GM21576 (cell line): Measurements from ENCODE around the gene ZNF469.

ENCODE experiments used
- ATAC-seq: cut with Tn5 transposase; IDR thresholded peaks from one replicate; pipeline ENCODE4 v1.9.1; 2021; ENCODE audit warnings: mild to moderate bottlenecking, moderate library complexity; ENCODE audit not compliant: unreplicated experiment

ZNF469 gene

DNA sequence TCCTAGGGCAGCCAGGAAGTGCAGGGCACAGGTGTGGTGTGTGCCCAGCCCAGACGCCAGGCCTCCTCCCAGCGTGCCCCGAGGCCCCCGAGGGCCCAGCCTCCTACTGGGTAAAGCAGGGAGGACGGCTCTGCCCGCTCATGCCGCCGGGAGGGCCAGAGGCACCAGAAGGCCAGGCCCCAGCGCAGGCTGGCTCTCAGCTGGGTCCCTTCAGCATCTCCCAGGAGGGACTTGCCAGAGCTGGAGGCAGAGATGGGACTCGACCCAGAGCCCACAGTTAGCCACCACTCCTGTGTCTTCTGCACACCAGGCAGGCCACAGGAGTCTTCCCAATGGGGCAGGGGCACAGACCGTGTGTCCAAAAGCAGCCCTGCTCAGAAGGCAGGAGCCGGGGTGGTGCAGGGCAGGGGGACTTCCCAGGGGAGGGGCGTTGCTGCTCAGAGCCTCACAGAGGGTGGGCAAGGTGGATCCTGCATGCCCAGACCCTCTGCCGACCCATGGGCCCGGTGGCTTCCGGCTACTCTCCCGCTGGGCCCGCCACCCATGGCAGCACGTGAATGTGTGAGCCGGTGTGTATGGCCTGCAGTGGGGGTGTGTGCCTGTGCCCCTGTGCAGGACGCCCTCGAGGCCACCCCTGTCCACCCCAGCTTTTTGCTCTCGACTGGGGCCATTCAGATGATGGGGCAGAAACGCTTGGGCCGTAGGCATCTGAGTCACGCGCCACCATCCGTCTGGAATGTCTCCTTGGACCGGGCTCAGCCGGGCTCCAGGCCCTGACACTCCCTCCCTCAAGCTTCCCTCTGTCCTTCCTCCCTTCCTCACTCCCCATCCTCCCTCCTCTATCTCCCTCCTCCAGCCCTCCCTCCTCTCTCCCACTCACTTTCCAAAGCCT is 5.7 kb upstream of the ZNF469 start:
- no peak for ATAC-seq

DNA sequence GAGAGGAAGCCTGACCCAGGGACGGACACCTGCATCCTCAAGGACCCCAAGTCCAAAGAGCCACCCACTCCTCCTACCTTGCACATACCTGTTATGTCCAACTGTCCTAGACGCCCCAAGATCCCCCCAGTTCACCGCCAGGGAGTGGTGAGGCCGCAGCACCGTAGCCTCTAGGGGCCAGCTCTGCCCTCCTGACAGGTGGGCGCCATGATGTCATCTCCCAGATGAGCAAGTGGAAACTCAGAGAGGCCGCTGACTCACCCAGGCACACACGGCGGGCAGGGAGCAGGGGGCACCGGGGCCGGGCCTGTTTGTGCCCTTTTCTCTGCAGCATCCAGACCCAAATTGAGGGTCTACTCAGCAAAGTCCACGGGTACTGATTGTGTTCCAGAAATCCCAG is 4.8 kb upstream of the ZNF469 start:
- no peak for ATAC-seq

- no peak for ATAC-seq
These were observed 4.4 kb upstream of the ZNF469 start for GRCh38 chr16:88378401-88378800.

GRCh38 chr16:88378836-88379693 is 3.7 kb upstream of the ZNF469 start:
- ATAC-seq: no peak

DNA sequence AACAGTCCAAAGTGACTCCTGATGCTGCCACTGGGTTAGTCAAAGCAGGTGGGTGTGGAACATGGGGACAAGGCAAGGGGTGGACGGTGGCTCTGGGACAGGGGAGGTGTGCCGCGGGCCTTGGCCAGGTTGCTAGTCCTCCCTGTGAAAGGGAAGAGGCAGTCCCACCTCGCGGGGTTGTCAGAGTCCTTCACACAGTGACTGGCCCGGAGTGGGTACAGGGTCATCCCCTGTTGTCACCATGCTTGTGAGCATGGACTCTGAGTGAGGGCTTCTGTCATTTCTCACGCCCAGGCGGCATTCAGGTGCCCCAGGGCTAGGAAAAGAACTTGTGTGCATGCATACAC is 3.1 kb upstream of the ZNF469 start:
- no peak for ATAC-seq

DNA sequence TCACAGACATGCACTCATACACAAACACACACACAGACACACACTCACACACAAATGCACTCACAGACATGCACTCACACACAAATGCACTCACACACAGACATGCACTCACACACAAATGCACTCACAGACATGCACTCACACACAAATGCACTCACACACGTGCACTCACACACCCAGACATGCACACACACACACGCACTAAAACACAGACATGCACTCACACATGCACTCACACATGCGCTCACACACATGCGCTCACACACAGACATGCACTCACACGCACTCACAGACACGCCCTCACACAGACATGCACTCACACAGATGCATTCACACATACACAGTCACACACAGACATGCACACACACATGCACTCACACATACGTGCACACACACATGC is 2.7 kb upstream of the ZNF469 start:
- ATAC-seq: no peak

DNA sequence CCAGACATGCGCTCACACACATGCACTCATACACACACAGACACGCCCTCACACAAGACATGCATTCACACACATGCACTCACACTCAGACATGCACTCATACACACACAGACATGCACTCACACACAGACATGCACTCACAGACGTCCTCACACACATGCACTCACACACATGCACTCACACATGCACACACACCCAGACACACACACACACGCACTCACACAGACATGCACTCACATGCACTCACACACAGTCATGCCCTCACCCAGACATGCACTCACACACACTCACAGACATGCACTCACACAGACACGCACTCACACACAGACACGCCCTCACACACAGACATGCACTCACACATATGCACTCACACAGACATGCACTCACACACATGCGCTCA is 2.1 kb upstream of the ZNF469 start:
- ATAC-seq: no peak

DNA sequence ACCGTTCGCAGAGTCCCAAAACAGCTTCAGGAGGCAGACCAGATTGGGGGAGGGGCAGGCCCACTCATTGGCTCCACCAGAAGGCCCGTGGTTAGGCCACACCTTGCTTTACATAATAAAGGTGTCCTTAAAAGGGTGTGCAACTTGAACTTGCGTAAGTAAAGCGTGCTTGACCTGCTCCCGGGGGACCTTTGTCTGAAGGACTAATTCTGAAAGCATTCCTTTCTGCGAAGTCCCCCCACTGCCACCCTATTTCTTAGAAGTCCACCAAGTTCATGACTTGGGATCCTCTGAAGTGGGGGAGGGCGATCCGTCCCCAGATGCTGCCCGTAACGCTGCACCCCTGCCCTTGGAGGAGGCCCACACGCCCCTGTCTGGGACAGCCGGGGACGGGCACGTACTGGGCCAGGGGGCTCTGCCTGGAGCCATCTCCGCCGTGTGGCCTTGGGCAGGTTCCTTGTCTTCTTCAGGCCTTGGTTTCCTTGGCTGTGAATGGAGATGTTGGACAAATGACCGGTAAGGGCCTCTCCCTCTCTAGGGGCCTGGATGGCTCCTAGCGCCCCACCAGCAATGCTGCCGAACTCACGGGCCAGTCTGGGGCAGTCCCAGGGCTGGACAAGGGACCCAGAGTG is 823 bp upstream of the ZNF469 start:
- ATAC-seq: no peak

- no peak for ATAC-seq
These were observed 852 bp downstream of the ZNF469 start for GRCh38 chr16:88383401-88384221.

DNA sequence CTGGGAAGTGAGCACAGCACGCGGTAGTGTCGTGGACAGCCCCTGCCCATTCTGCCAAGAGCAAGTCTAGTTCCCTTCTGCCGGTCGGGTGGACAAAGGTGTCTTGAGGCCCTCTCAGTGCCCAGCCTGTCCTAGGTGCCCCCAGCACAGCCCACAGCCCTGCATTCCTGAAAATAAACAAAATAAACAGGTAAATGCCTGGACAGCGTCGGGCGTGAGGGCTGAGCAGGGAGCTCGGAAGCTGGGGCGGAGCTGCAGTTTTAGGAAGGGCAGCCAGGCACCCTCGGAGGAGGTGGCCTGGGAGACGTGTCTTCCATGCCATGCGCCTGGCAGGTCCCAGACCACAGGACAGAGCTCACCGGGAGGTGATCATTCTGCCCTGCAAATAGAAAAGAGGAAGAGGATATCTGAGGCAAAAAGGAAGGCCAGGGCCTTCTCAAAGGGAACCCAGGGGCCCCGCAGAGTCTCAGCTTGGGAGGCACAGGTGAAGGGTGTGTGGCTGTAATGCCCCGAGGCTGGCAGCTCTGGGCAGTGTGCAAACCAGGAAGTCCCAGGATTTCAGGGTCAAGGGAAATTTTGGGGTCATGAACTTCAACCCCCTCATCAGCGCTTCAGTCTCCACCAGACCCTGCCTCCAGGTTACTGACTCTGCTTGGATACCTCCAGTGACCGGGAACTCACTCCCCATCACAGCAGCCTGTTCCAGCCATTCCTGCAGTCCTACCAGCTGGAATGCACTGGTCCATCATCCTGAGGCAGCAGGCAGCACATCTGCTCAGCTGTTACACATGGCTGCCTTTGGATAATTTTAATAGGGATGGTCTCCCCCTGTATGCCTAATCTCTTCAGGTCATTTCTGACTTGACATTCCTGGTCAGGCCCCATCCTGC is 1.7 kb downstream of the ZNF469 start:
- ATAC-seq: no peak

DNA sequence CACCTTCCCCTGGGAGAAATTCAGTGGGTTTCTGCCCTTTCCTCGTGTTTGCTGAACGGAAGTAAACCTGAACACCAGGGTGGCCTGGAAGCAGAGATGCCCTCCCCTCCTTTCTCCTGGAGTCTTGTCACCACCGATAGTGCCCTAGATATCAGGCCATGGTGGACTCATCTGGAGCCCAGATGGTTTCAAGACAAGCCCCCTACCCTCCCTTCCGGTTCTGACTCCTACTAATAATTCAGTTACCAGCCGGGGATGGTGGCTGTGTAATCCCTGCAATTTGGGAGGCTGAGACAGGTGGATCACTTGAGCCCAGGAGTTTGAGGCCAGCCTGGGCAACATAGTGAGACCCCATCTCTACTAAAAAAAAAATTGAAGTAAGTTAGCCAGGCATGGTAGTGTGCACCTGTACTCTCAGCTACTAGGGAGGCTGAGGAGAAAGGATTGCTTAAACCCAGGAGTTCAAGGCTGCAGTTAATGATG is 2.4 kb downstream of the ZNF469 start:
- ATAC-seq: no peak

DNA sequence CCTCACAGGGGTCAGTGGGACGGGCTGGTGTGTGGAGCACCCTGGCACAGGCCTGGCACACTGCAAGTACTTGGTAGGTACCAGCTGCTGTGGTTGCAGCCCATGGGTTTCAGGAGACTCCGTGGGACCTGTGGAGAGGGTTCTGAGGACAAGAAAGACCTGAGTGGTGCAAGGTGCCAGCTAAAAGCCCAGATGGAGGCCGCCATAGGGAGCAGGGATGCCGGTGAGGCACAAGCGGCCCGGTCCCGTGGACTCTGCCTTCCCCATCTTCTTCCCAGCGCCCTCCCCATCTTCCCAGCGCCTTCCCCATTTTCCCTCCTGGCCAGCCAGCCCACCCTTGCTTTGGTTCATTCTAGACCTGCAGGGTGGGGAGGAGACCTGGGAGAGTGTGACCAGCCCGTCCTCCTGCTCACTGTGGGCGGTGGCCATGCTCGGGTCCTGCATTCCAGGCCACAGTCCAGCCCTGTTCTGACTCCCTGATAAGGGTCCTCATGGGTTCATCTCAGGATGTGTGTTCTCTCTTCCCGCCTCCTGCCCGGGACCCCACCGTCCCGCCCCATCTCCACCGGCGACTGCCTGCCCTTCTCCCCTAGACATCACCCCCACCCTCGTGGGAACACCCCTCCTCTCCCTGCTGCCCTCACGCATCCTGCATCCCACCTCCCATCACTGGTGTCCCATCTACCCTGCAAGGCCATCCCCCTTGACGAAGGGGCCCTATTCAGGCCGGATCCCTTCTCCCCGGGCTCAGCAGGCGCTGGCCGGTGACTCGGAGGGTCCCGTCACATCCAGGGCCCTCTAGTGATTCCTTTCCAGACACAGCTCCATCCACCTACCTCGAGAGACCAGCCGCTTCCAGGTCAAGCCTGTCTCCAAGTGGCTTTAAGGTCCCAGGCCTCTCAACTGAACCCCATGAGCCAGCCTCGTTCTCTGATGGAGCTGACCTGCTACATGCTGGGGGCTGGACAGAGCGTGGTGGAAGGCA is 3.4 kb downstream of the ZNF469 start:
- ATAC-seq: no peak

GRCh38 chr16:88387180-88387765 is 4.5 kb downstream of the ZNF469 start:
- no peak for ATAC-seq

DNA sequence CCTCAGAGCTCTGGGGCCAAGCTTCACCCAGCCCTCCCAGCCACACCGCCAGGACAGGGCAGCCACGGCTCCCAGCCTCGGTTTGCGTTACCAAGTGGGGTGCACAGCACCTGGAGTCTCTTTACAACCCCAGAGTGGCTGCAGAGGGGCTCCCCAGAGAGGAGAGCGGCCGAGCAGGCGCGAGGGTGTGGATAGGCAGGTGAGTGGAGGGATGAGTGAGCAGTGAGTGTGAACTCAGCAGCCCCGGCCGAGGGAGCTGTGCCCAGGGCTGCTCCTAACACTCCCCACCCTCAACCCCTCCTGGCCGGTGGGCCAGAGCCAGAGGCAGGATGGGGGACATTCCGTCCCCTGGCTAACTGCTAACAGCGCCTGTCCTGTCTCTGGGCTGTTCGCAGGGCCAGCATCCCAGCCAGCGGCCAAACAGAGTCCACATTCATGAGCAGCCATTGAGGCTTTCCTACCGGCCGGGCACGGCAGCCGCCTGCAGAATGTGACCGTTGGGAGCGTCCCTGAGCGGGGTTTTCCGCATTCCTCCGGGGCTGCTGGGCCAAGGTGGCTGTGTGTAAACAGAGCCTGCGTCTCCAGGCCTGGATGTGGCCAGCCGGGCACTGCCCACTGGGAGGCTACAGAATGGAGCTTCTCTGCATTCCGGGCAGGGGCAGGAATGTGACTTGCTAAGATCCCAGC is 5.3 kb downstream of the ZNF469 start:
- no peak for ATAC-seq

DNA sequence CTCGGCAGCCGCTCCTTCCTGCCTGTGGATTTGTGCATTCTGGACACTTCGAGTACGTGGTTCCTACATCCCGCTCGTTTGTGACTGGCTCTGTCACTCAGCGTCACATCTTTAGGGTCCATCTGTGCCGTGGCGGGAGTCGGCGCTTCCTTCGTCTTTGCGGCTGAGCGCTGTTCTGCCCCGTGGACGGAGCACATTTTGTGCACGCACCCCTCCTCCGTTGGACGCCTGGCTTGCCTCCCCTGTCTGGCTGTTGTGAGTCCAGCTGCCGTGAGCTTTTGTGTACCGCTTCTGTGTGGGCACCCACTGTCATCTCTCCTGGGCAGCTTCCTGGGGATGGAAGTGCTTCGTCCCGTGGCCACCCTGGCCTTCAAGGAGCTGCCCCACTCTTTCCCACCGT is 6.4 kb downstream of the ZNF469 start:
- ATAC-seq: no peak

- no peak for ATAC-seq
These were observed 6.9 kb downstream of the ZNF469 start for GRCh38 chr16:88389621-88390160.

- no peak for ATAC-seq
These were observed 7.5 kb downstream of the ZNF469 start for GRCh38 chr16:88390265-88390664.
